G401 (cell line): Measurements from ENCODE around the gene OR5H15. TPM values are rescaled to one million over a fixed set of nuclear protein-coding genes. Genes with fewer than 3 reads are reported as not detected.

Source experiments
- total RNA-seq: library from RNA; depleted of rRNA; stranded (reverse); fragments of >200 nt; shearing (Covaris generic); gene quantifications from 2 replicates; pipeline ENCODE4 v1.2.3, GENCODE V29; 2014; rRNA removed

Gene OR5H15
- total RNA-seq, 1 experiment from 2014 or later = not detected

Other genes with a start within 250 kb of the OR5H15 start
- 28.3 and 32.3 TPM in 2 replicates for gene RIOX2, start 194.3 kb upstream of the OR5H15 start, total RNA-seq
- gene GABRR3, start 131.4 kb upstream of the OR5H15 start, total RNA-seq = not detected in 2 replicates
- not detected in 2 replicates for gene OR5AC2, start 79.5 kb upstream of the OR5H15 start, total RNA-seq
- gene OR5H1, start 36.0 kb upstream of the OR5H15 start, total RNA-seq = not detected in 2 replicates
- not detected in 2 replicates for gene OR5H14, start 19.2 kb upstream of the OR5H15 start, total RNA-seq
- gene OR5H6, start 97.5 kb downstream of the OR5H15 start, total RNA-seq = not detected in 2 replicates
- gene OR5H2, start 115.8 kb downstream of the OR5H15 start, total RNA-seq = not detected in 2 replicates
- not detected in 2 replicates for gene OR5K4, start 187.2 kb downstream of the OR5H15 start, total RNA-seq
- gene OR5K3, start 224.0 kb downstream of the OR5H15 start, total RNA-seq = not detected in 2 replicates